ELR (cell line): Measurements from ENCODE around the gene HOXA10.

ENCODE experiments used
- DNase-seq: peaks from one replicate; pipeline ENCODE4 v3.0.0-alpha.2; 2015; ENCODE audit warnings: low read depth

Gene HOXA10

DNA sequence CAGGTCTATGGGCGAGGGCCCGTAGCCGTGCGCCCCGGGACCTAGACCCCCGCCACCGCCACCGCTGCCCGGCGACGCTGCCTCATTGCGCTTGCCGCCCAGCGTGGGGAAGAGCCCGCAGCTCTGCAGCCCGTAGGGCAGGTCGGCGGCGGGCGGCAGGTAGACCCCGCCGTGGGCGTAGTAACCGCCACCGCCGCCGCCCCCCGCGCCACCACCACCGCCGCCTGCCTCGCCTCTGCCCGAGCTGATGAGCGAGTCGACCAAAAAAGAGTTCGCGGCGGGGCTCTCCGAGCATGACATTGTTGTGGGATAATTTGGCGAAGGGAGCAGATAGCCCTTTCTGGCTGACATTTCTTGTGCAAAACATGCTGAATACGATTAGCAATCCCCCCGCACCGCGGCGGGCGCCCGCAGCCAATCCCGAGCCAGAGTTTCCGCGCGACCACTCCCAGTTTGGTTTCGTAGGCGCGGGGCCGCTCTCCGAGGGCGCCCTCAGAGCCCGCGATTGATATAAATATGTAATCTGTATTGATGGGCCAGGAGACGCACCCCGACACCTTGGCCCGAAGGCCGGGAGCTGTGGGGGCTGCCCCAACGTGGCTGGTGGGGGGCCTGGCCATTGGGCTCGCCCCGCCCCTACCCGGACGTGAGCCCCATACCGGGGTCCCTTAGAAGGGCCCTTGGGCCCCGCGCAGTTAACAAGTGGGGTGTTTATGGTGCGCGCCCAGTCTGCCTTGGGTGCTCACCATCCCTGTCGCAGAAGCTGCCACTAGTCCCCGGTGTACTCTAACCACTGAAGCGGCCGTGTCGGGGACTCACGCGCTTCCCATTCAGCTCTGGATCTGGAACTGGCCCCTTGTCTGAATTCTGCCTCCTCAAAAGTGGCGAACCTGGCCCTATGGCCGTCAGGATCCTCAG, at the start of gene HOXA10:
Gene HOXA10 (minus strand): TSS at position 365 of the 918 bp plus-strand sequence. CDS start 14 bp downstream, at position 351.
- DNase-seq = peak; percentile 82

DNA sequence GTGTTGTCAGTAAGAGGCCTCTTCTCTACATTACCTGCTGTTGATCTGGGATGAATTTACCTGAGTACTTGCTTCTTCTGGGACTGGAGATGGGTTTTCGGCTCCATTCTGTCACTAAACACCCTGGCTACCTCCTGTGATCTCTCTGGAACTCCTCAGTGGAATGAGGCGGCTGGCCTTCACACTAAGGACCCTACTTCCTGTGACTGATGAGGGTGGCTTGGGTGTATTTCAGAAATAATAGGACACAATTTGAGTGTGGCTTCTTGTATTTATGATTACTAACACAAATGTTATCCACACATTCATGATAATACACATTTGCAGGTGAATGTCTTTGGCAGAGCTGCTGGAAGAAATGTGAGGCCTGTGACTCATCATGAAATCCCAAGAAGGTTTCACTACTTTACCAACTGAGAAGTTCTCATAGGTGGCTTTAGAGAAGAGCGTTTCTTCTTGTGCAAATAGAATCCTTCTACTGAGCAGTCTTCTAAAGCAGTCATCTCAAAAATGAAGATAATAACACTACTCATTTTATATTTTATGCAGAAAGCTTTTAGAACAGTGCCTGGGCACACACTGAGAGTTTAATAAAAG, 47.2 kb upstream of the HOXA10 start:
- DNase-seq = peak; percentile 22

DNA sequence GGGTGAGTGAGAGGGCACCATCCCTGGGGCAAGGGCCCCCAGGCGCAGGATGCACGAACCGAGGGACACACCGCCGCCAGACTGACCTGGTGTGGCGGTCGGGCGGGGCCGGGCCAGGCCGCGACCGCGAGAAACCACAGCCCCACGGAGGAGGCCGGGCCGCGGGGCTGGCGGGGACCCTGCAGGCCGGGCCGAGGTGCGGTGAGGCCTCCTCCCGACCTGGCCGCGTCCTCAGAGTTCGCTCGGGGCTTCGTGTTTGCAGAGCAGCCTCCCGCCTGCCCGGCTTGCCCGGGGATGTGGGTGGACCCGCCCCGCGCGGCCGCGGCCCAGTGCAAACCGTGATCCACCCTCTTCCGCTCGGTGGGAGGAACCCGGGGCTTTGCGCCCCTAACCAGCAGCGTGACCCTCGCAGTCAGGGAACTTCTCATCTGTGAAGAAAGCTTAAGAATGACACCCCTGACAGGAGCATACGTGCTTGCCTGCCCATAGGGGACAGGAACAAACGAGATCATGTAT, 46.4 kb upstream of the HOXA10 start:
- no peak for DNase-seq

DNA sequence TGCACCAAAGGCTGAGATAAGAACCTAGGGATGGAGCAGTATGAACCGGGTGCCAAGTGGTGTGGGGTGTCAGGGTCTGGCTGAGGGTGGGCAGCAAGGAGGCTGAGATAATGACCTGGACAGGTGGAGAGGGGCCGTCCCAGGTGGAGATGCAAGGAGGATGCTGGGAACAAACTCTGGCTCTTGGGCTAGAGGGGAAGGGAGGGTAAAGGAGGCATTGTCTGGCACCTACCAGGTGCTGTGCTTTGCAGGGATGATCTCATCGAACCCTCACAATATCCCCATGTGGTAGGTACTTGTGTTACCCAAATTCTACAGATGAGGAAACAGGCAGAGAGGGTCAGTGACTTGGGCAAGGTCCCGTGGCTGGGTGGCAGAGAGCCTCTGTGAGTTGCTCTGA, 45.7 kb upstream of the HOXA10 start:
- no peak for DNase-seq

DNA sequence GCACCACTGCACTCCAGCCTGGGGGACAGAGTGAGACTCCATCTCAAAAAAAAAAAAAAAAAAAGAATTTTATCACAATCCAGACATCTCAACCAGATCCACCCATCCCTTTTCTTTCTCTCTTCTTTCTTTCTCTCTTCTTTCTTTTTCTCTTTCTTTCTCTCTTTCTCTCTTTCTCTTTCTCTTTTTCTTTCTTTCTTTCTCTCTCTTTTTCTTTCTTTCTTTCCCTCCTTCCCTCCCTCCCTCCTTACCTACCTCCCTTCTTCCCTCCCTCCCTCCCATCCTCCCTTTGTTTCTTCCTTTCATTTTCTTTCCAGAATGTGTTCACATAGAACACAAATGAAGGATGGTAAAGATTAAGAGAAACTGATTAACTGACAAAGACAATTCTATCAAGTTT, 43.8 kb upstream of the HOXA10 start:
- DNase-seq = no peak

DNA sequence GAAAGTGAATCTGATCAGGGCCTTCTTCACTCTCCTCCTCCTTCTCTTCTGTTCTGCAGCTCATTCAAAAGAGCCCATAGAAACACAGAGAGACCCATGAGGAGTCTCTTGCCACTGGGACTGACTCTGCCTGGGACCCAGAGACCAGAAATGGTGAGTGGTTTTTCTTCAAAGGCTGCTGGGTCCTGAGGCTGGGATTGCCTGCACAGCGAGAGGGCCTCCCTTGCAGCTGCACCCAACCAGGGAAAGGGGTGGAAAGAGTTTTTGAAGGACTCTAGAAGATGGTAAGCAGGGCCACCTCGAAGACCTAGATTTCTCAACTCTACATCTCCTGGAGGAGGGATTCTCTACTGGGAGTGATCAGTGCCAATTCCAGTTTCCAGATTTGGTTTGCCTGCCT, 41.2 kb upstream of the HOXA10 start:
- DNase-seq = no peak

DNA sequence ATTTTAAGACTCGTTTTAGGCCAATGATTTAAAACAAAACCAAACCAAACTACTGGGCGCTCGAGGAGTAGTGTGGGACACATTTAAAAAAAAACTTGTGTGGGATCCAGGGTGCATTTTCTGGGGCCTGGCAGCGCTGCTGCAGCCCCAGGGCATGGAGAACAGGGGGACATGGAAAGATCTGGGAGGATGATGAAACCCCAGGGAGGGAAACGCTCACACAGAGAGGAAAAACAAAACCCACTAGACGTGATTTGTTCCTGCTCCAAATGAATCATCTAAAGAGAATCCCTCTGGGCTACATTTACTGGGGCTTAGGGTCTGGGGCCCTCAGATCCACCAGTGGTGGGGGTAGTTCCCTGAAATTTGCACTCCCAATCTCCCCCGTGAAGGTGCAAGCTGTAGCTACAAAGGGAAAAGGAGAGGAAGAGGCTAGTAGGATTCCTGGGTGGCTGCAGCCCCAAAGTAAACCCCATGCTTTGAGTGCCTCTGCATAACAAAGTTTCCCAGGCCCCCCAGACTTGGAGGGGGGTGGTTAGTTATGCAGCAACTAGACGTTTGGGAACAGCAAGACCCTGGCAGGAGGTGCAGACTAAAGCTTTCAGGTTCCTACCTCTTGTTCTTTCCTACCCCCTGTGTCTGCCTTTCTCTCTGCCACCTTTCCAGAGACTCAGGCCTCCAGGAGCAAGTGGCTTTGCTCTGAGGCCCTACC, 40.3 kb upstream of the HOXA10 start:
- no peak for DNase-seq

DNA sequence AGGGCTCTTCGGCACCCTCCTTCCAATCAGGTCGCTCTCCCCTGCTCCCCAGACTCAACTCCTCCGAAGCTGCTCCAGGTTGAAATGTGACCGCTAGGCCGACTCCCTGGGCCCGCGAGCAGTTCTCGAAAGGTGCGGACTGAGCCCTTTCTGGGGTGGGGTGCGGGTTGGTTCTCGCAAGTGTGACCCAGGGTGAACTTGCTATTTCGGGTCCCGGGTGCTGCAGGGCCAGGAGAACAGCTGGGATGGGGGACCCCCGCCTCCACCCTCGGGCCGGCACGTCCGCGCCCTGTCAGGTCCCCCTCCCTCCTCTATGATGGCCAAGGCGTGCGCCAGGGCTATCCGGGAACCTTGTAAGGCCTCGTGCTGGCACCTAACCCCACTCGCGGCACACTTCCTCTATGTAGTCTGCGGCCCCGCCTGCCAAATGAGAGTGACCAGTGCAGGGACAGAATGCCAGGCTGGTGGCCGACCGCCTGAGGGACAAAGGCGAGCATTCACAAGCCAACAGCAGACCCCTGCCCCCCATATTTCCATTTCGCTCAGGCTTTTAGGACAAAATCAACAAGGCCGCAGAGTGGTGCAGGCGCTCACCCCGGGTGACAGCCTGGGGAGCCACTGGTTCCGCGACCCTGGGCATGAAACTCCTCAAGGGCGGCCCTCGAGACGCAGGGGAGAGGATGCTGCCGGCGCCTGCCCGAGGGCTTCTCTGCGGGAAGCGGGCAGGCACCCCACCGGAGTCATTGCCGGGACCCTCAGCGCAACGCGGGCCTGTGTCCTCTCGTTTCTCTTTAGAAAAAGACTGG, 39.5 kb upstream of the HOXA10 start:
- no peak for DNase-seq

DNA sequence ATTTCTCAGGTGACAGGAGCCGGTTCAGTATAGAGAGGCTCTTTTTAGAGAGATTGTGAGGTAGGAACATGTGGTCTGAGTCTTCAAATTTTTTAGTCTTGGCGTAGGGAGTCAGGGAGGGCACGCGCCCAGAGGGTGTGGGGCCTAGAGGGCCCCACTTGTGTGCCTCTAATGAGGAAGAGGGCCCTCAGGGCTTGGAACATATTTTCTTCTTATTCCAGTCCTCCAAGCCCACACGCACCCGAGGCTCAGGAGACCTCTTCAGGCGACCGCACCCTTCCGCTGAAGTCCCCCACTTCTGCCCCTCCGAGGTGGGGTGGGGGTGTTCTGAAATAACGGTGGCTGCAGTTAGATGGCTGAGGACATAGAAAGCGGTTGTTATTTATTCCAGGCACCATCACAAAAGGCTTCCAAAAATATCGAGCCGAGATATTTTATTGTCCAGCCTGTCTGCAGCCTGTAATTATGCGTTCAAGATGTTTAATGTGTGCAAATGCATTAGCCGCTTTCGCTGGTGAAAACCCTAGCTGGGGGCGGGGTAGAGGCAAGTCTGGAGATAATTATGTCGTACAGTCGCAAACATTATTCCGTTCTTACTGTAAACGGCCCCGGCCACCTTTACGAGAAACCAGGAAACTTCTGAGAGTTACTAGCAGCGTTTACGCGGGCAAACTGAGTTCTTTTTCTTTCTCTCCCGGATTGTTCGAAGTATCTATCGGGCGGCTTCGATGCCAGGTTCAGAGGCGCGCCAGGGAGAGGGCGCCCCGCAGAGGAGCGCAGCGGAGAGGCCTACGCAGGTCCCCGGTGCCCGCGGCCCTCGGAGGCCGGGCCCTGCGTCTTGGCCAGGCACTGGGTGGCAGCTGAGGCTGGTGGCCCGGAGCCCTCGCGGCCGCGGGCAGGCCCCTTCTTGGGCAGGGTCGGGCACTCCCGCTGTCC, 38.6 kb upstream of the HOXA10 start:
- DNase-seq = no peak

DNA sequence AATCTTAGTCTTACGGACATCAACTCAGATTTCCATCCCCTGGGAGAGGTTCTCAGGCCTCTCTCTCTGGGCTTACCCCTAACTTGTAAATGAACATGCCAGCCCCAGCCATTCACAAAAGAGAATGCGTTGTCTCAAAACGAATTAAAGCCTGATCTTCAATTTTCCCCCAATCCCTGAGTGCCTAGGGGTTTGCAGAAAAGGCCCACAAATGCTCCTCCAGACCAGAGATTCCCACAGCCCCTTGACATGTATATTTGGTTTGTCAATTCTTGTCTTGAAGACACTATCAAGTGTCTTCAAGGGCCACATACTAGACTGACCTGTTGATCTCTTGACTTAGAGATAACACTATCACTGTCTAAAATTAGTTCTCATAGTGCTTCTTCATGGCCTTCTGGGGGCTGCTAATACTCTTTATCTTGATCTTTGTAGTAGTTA, 37.7 kb upstream of the HOXA10 start:
- DNase-seq = no peak

DNA sequence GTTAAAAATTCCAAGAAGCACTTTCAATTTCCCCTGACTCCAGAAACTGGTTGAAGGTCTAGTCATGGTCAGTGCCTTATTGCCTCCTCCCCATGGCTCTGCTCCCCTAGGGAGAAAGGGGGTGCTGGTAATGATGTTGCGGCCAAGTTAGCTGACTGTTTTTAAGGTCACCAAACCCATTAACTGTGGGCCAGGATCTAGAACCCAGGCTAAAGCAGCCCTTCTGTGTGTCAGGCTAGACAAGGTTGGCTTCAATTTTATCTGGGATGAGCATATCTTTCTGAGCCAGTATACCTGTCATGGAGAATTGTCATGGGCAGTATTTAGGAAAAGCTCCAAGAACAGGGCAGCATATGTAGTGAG, 36.9 kb upstream of the HOXA10 start:
- no peak for DNase-seq

DNA sequence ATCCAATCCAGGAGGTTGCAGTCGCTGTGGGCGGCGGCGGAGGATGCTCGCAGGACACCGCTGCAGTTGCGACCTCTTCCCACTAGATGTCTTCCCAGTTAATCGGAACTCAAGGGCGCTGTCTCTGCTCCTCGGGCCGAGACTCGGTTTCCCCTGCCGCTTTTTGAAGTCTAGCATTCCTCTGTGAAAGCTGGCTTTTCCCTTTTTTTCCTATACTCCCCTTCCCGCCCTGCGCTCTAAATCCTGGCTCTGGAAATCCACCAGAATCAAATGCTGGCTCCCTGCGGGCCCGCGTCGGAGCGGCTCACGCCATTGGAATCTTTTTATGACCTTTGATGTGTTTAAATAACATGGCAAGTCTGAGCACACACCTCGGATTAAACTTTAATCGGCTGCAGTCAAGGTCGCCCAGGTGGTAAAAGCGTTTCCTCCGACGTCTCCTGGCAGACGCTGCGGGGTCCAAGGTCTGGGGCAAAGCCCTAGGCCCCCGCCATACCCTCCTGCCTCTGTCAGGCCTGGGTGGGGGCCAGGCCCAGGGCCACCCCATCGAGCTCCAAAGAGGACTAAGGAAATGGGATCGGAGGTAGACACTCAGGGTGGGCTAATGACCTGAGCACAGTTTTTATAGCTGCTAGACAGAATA, 36.4 kb upstream of the HOXA10 start:
- peak; percentile 73 for DNase-seq

DNA sequence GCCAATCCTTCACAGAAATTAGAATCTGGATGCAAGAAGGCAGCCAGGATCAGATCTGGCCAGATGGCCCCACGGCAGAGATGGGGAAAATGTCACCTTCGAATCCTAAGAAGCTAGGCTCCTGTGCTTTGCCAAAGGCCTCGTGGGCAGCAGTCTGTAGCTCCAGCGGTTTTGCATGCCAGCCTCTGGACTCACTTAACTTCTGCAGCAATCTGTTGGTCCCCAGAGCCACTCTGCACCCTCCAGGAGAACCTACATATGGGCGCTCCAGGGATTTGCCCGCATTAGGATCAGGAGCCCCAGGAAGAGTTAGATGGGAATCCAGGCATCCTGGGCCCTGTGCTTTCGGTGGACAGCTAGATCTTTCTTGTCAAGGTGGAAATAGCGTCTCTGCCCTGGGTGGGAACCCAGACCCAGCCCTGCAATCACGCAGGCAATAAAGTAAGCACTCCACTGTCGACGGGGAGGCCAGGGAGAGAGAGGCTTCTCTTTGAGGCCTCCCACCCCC, 35.9 kb upstream of the HOXA10 start:
- DNase-seq = no peak

DNA sequence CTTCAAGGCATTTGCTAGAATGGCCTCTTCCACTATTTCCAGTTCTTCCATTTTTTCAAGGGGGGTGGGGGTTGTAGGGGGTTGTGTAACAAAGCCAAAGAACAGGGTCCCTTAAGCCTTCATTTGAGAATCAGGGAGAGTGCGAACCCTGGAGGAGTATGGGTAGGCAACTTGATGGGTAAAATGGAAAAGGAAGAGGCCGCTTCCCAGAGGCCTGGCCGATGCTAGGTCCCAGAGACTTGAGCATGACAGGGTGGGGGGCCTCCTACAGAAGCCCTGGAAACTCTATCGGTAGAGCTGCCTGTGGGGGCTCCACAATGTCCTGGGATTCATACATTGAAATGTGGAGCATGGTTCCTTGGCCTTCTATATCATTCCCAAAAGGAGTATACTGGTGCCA, 34.9 kb upstream of the HOXA10 start:
- no peak for DNase-seq

DNA sequence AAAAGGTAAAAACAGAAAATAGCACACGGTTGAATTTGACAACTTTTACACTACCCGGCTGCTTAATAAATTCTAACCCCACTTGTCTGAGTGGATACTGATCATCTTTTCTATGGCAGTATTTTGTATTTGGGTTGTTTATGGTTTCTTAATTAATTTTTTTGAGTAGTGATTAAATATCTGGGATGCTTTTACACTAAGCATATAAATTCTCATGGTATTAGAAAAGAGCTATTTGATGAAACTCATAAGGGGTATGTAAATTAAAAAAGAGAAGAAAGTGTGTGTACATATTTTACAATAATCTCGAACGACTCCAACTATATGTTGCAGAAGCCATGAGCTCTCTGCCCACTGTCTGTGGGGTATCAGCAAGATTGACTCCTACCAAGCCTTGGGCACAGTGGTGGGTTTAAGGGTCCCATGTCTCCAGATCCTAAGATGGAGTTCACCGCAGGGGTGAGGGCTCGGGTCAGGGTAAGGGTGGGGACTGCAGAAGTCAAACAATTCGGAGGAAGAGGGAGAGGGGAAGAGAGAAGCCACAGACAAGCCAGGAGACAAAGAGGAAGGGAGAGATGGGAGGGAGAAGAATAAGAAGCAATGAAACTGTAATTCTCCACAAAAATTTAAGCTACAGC, 33.3 kb upstream of the HOXA10 start:
- DNase-seq = no peak

DNA sequence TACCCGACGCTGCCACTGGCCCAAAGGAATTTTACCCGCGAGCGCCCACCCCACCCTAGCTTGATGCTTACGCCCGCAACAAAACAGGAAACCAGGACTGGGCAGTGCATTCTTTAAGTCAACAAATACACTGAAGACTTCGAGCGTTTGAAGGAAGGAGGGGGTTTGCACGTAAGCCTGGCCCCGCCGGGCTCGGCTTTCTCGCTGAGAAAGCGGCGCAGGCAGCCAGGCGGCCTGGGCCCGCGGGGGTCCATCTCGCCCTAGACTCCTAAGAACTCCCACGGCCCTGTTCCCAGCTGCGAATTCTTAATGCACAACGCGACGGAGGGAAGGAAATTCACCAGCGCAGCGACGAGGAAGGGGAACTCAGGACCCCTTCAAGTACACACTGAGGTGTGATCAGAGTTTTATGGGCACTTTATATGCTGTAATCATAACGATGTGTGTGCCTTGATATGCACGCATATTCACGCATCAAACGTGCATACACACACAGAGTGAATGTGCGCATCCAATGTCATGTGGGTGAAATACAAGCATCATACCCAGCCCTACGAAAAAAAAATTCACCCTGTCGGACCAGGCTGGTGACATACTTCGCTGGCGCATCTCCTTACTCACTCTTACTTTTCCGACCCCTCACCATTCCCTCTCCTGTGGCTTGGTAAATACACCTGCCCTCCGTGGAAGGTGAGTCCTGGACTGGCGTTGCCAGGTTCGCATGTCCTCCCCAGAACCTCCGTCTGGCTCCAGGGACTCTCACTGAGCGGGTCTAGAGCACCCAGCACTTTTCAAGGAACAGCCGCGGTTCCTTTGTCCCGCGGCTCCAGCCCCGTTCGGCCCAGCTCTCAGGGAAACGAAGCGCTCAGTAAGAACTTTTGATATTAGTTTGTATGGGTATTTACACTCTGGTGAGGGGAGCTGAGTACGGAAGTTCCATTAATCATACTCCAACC, 31.5 kb upstream of the HOXA10 start:
- DNase-seq = no peak

DNA sequence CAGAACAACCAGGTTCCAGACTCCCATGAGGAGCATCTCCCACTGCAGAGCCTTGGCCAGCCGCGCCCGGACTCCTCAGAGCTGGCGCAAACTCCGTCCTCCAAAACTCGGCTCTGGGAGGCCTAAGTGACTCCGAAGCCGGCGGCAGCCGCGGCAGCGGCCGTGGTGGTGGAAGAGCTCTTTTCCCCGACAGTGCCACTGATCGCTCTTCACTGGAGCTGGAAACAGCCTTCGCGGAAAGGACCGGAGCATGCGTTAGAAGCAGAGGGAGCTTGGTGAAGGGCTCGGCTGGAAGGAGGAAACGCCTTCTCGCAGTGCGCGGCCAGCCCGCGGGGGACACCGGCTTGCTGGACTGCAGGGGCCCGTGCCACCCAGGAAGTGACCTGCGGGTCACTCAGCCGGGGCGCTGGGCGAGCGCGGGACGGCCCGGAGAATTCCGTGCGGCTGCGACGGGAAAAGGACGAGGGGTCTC, 30.8 kb upstream of the HOXA10 start:
- DNase-seq = peak; percentile 44

DNA sequence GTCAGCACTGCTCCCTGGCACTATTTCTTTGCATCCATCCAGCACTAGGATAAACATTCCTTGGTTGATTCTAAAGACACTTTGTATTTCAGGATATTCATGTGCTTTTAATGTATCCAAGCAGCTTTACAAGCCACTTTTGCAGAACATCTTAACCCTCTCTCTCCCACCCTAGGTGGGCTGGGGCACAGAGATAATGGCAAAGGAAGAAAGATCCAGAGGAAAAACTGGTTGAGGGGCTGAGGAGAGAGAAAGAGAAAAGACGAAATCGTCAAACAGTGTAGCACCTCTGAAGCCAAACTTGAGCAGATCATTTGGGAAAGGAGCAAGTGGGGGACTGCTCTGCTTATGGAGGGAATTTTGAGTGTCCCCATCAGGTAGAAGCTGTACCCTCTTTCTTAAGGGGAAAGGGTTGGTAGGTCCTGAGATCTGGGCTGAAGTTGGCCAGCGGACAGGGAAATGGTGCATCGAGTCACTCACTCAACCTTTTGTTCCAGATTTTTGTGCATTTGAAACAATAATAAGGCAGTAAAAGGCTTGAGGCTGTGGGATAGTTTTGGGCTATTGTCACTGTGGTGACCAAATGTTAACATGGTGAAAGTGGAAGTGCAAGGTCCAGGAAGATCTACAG, 30.0 kb upstream of the HOXA10 start:
- DNase-seq = no peak
